Right lobe of liver (tissue), 6 donors: Measurements from ENCODE around the gene MMP17. TPM values are rescaled to one million over a fixed set of nuclear protein-coding genes. Genes with fewer than 3 reads are reported as not detected.

Experiments
- ATAC-seq, 4 donors: fragments of 200-7000 bp; cut with Tn5 transposase; one replicate each; pipeline ENCODE4 v1.9.1; 2020; ENCODE audit warnings: mild to moderate bottlenecking in 4 of 4, moderate library complexity in 4 of 4
- DNase-seq, 3 donors: peaks; one replicate each; pipeline ENCODE4 v3.0.0-alpha.2; 2020
- H3K27ac ChIP-seq, 3 donors: fragments of 200-600 bp; one replicate each; pipeline ENCODE4 v1.8.0; 2022
- H3K27me3 ChIP-seq, 2 donors: fragments of 200-600 bp; one replicate each; pipeline ENCODE4 v1.8.0; 2022
- H3K36me3 ChIP-seq, 4 donors: fragments of 200-600 bp; sonication (generic) in 1 of 4; one replicate each; pipeline versions ENCODE4 v1.5.1 to v1.8.0; 2017 to 2022; ENCODE audit warnings: control low read depth in 1 of 4
- H3K4me1 ChIP-seq, 4 donors: fragments of 200-600 bp; sonication (generic) in 1 of 4; one replicate each; pipeline versions ENCODE4 v1.5.1 to v1.8.0; 2017 to 2022; ENCODE audit warnings: control low read depth in 1 of 4
- H3K4me3 ChIP-seq, 3 donors: fragments of 200-600 bp; one replicate each; pipeline ENCODE4 v1.8.0; 2022
- H3K9me3 ChIP-seq, 4 donors: fragments of 200-600 bp; sonication (generic) in 1 of 4; one replicate each; pipeline versions ENCODE4 v1.5.1 to v1.8.0; 2017 to 2022; ENCODE audit warnings: control low read depth in 1 of 4
- POLR2A ChIP-seq: fragments of 450-650 bp; IDR thresholded peaks from one replicate; pipeline ENCODE4 v1.6.1; 2017; ENCODE audit warnings: antibody characterized with exemption, mild to moderate bottlenecking
- WGBS: methylation state at CpG from one replicate; pipeline ENCODE4 v1.1.6; 2018; ENCODE audit warnings: low coverage, low lambda C conversion rate; ENCODE audit not compliant: insufficient coverage; ENCODE audit errors: missing lambda C conversion rate; 5-methylcytosine and 5-hydroxymethylcytosine counted together
- intact Hi-C, 2 donors: fragments of 100-400 bp; cut with DNase I; formaldehyde crosslinking; loops; one replicate each; pipeline versions ENCODE4 v1.11.2 to v1.14.1; 2022
- total RNA-seq, 6 experiments: library from RNA; depleted of rRNA in 2 of 6; stranded (reverse); fragments of >200 nt in 2 of 6; fragmentation: NEBNext Ultra II Directional in 3 of 6; extraction: Animal tissue kit (Norgen Biotek cat#: 25700) in 3 of 6; gene quantifications; one replicate each; pipeline versions ENCODE4 v1.1.0 to v1.2.4, GENCODE V29; 2016 to 2023
- TF ChIP-seq, protein P1 (sequence below), 4 donors: fragments of 200-600 bp in 3 of 4; fragments of 450-650 bp in 1 of 4; IDR thresholded peaks; one replicate each; pipeline versions ENCODE4 v1.5.1 to v1.8.0; 2016 to 2022; ENCODE audit warnings: antibody characterized with exemption in 4 of 4, mild to moderate bottlenecking in 2 of 4
- donor health status: DM: no; HTN: yes; CAD: no.
- donor health status: DM: no; HTN: no; CAD: no.
- donor health status: DM: no; HTN: no; CAD: no.
- donor health status: DM: no; HTN: yes; CAD: no.
- donor health status: DM: no; HTN: yes; CAD: no.

The MMP17 gene
- total RNA-seq, 6 experiments from 2014 or later, result 0.58 to 3.9 (median 0.73) TPM

DNA sequence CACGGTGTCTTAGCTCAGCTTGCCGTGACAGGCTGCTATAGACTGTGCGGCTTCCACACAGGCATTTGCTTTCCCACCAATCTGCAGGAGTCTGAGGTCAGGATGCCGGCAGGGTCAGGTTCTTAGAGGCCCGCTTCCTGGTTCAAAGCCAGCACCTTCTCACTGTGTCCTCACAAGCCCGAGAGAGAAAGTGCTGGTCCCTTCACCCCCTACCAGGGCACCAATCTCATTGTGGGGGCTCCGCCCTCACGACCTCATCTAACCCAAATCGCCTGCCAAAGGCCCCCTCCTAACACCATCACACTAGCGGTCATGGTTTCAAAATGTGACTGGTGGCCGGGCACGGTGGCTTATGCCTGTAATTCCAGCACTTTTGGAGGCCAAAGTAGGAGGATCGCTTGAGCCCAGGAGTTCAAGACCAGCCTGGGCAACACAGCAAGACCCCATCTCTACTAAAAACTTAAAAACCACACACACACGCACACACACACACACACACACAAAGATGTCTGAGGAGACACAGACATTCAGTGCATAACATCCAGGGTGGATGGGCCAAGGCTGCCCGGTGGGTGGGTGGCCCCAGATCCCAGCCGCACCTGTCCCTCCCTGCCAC, 26.8 kb downstream of the MMP17 start:
- Histone ChIP-seq H3K27ac (no peak overlapping the region), H3K4me1 (peaks cover 0 to 4% (median 0%) of the 10 kb centered on the region in 4 donors), H3K9me3 (no peaks in the 10 kb centered on the region), H3K4me3 (no peak overlapping the region), H3K27me3 (no peaks in the 10 kb centered on the region), H3K36me3 (no peaks in the 10 kb centered on the region)
- DNase-seq, result no peak
- 80% methylated on average over 1 of the region's 16 CpGs for WGBS
- TF ChIP-seq POLR2A, result no peak
- TF ChIP-seq, protein P1, sequence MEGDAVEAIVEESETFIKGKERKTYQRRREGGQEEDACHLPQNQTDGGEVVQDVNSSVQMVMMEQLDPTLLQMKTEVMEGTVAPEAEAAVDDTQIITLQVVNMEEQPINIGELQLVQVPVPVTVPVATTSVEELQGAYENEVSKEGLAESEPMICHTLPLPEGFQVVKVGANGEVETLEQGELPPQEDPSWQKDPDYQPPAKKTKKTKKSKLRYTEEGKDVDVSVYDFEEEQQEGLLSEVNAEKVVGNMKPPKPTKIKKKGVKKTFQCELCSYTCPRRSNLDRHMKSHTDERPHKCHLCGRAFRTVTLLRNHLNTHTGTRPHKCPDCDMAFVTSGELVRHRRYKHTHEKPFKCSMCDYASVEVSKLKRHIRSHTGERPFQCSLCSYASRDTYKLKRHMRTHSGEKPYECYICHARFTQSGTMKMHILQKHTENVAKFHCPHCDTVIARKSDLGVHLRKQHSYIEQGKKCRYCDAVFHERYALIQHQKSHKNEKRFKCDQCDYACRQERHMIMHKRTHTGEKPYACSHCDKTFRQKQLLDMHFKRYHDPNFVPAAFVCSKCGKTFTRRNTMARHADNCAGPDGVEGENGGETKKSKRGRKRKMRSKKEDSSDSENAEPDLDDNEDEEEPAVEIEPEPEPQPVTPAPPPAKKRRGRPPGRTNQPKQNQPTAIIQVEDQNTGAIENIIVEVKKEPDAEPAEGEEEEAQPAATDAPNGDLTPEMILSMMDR (IDR thresholded peaks at IDR 0.05), result no peak
- intact Hi-C loops, result loop anchor here (5.0 to 10.0 kb wide), 3 partner anchors 80 to 147 kb away; partner anchors contain the start of gene EP400 (in 1 of the 2)
- no peak for ATAC-seq

DNA sequence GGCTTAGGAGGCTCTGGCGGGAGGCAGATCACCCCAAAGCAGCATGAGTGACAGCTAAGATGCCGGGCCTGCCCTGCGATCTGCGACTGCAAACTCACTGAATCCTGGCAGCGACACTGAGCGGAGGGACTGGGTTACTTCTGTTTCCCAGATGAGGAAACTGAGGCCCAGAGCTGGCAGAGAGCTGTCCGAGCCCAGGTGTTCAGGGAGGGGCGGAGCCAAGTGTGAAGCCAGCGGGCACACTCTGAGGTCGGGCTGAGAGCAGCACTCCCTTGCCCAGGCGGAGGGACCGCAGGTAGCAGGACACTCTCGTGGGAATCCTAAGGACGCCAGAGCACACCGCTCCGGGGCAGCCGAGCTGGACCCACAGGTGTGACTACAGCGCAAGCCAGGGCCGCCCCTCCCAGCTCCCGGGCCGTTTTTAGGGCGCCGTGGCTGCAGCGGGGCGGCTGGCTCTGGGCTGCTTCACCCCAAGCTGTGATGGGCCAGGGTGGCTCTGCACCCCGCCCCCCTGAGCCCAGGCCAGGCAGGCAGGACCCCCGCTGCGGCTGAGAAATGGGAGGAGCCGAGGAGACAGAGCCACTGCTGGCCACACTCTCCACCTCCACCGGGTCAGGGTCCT, 27.4 kb downstream of the MMP17 start:
- Histone ChIP-seq H3K9me3 (no peaks in the 10 kb centered on the region), H3K36me3 (no peaks in the 10 kb centered on the region), H3K4me1 (peaks cover 0 to 8% (median 0%) of the 10 kb centered on the region in 4 donors), H3K27me3 (no peaks in the 10 kb centered on the region), H3K4me3 (no peak overlapping the region), H3K27ac (no peak overlapping the region)
- ATAC-seq, result no peak
- no peak for DNase-seq
- TF ChIP-seq POLR2A, result no peak
- TF ChIP-seq, protein P1 (IDR thresholded peaks at IDR 0.05), result no peak
- intact Hi-C loops, result loop anchor here (10.0 kb wide), 2 partner anchors 79 to 89 kb away; partner anchors contain the start of gene EP400 (in 1 of the 2)
- WGBS, result 90% methylated on average over 2 of the region's 30 CpGs

GRCh38 chr12:131856366-131857097, 28.3 kb downstream of the MMP17 start:
- DNase-seq, result no peak
- H3K27ac ChIP-seq, result no peak overlapping the region
- H3K4me1 ChIP-seq, result peaks cover 0 to 15% (median 3%) of the 10 kb centered on the region in 4 donors
- WGBS, result 81% methylated on average over 4 of the region's 10 CpGs
- intact Hi-C loops, result loop anchor here (10.0 kb wide), 2 partner anchors 78 to 88 kb away; partner anchors contain the start of gene EP400 (in 1 of the 2)
- H3K36me3 ChIP-seq, result no peaks in the 10 kb centered on the region
- no peak for ATAC-seq
- no peaks in the 10 kb centered on the region for H3K9me3 ChIP-seq
- TF ChIP-seq POLR2A, result no peak
- TF ChIP-seq, protein P1 (IDR thresholded peaks at IDR 0.05), result no peak
- H3K4me3 ChIP-seq, result no peak overlapping the region
- no peaks in the 10 kb centered on the region for H3K27me3 ChIP-seq

DNA sequence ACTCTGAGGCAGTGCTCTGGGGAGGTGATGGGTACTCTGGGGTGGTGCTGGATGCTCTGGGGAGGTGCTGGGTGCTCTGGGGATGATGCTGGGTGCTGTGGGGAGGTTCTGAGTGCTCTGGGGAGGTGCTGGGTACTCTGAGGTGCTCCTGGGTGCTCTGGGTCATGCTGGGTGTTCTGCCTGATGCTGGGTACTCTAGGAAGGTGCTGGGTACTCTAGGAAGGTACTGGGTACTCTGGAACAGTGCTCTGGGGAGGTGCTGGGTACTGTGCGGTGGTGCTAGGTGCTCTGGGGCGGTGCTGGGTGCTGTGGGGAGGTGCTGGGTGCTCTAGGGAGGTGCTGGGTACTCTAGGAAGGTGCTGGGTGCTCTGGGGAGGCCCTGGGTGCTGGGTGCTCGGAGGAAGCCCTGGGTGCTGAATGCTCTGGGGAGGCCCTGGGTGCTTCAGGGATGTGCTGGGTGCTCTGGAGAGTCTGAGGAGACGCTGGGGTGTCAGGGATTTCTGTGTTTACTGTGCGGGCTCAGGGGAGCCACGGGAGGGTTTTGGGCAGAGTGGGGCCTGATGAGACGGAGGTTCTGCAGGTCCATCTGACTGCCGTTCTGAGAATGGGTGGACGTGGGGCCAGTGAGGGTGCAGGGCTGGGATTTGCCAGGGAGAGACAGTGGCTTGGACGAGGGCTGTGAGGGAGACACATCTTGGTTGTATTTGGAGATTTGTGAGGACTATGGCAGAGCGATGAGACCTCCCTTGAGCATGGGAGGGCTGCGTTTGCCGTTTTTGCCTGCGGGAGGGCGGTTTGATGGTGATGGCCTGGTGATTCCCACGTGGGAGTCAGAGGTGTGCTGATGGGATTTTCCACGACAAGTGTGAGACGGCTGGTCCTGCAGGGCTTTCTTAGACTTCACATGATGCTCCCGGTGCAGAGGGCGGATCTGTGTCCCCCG, 30.0 kb downstream of the MMP17 start:
- H3K27me3 ChIP-seq, result no peaks in the 10 kb centered on the region

More for the DNA sequence above, 30.0 kb downstream of the MMP17 start:
- H3K36me3 ChIP-seq, result no peaks in the 10 kb centered on the region
- no peak overlapping the region for H3K27ac ChIP-seq
- H3K4me1 ChIP-seq, result peaks cover 0 to 31% (median 7%) of the 10 kb centered on the region in 4 donors
- no peak overlapping the region for H3K4me3 ChIP-seq
- WGBS, result 74% methylated on average over 3 of the region's 21 CpGs
- ATAC-seq (no peak), DNase-seq (no peak)
- no peak for TF ChIP-seq POLR2A
- TF ChIP-seq, protein P1 (IDR thresholded peaks at IDR 0.05), result no peak
- H3K9me3 ChIP-seq, result no peaks in the 10 kb centered on the region
- intact Hi-C loops, result loop anchor here (10.0 kb wide), 2 partner anchors 77 to 87 kb away; partner anchors contain the start of gene EP400 (in 1 of the 2)
